ENCODE data around the gene PRKAR1B. TPM values are rescaled to one million over a fixed set of nuclear protein-coding genes. Genes with fewer than 3 reads are reported as not detected.

PRKAR1B gene
- total RNA-seq, 1 experiment from 2014 or later = 62.0 TPM

- ChIA-PET CTCF (interaction anchor here (0.6 kb wide), 1 partner anchor 192 kb away, joined by 3 read pairs; no protein-coding TSS in a partner anchor), POLR2A (no interaction called here)
- intact Hi-C loops (cut with micrococcal nuclease; ENCODE audit: unreplicated experiment) = loop anchor here (5.0 to 10.0 kb wide), 2 partner anchors 111 to 196 kb away; no protein-coding TSS in a partner anchor
Measured at GRCh38 chr7:523347-524336, 203.4 kb downstream of the PRKAR1B start.

GRCh38 chr7:522951-523314 is 204.1 kb downstream of the PRKAR1B start:
- Histone ChIP-seq H3K36me3 (ENCODE audit: control insufficient read depth, insufficient read depth, low read length) (no peaks in the 10 kb centered on the region; the same call in 1 of the 2 replicates), H3K4me3 (ENCODE audit: low read depth in 2 of 2, low read length in 2 of 2) (no peak overlapping the region; a peak in 2 of 4 replicates)

More at GRCh38 chr7:523347-524336, 203.4 kb downstream of the PRKAR1B start:
- no peaks in the 10 kb centered on the region; the same call in 1 of the 2 replicates for H3K36me3 ChIP-seq (ENCODE audit: control insufficient read depth, insufficient read depth, low read length)
- no peak overlapping the region for H3K27ac ChIP-seq (ENCODE audit: low read length)
- no peak overlapping the region for H3K4me3 ChIP-seq (ENCODE audit: low read depth in 2 of 2, low read length in 2 of 2)
- ATAC-seq (no peak), DNase-seq (ENCODE audit: low read depth, low spot score) (no peak)
- in situ Hi-C loops (cut with HindIII; ENCODE audit: low pct_unique_long_range_greater_than_20kb, low sequenced_read_pairs) = no loop called here
- H3K9me3 ChIP-seq (ENCODE audit: control insufficient read depth, insufficient read depth, low read depth, low read length) = no peaks in the 10 kb centered on the region
- peaks cover 19% of the 10 kb centered on the region for H3K4me1 ChIP-seq (ENCODE audit: control insufficient read depth, insufficient read depth, low read length)
- no TSS peak for BruUV-seq (replicated peaks)
- H3K27me3 ChIP-seq (ENCODE audit: control insufficient read depth, insufficient read depth, low read length) = no peaks in the 10 kb centered on the region; the same call in 1 of the 2 replicates
- no peak for TF ChIP-seq SIN3A (IDR thresholded peaks at IDR 0.05; ENCODE audit: borderline replicate concordance, insufficient read depth, low read depth, low read length)
- TF ChIP-seq, protein P1, sequence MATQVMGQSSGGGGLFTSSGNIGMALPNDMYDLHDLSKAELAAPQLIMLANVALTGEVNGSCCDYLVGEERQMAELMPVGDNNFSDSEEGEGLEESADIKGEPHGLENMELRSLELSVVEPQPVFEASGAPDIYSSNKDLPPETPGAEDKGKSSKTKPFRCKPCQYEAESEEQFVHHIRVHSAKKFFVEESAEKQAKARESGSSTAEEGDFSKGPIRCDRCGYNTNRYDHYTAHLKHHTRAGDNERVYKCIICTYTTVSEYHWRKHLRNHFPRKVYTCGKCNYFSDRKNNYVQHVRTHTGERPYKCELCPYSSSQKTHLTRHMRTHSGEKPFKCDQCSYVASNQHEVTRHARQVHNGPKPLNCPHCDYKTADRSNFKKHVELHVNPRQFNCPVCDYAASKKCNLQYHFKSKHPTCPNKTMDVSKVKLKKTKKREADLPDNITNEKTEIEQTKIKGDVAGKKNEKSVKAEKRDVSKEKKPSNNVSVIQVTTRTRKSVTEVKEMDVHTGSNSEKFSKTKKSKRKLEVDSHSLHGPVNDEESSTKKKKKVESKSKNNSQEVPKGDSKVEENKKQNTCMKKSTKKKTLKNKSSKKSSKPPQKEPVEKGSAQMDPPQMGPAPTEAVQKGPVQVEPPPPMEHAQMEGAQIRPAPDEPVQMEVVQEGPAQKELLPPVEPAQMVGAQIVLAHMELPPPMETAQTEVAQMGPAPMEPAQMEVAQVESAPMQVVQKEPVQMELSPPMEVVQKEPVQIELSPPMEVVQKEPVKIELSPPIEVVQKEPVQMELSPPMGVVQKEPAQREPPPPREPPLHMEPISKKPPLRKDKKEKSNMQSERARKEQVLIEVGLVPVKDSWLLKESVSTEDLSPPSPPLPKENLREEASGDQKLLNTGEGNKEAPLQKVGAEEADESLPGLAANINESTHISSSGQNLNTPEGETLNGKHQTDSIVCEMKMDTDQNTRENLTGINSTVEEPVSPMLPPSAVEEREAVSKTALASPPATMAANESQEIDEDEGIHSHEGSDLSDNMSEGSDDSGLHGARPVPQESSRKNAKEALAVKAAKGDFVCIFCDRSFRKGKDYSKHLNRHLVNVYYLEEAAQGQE (IDR thresholded peaks at IDR 0.05; ENCODE audit: insufficient read depth in 1 of 2, low read depth in 2 of 2, low read length in 1 of 2) = no peak
- TF ChIP-seq POLR2AphosphoS5 (IDR thresholded peaks at IDR 0.05; ENCODE audit: low read depth, low read length) = no peak
- TF ChIP-seq, protein P2, sequence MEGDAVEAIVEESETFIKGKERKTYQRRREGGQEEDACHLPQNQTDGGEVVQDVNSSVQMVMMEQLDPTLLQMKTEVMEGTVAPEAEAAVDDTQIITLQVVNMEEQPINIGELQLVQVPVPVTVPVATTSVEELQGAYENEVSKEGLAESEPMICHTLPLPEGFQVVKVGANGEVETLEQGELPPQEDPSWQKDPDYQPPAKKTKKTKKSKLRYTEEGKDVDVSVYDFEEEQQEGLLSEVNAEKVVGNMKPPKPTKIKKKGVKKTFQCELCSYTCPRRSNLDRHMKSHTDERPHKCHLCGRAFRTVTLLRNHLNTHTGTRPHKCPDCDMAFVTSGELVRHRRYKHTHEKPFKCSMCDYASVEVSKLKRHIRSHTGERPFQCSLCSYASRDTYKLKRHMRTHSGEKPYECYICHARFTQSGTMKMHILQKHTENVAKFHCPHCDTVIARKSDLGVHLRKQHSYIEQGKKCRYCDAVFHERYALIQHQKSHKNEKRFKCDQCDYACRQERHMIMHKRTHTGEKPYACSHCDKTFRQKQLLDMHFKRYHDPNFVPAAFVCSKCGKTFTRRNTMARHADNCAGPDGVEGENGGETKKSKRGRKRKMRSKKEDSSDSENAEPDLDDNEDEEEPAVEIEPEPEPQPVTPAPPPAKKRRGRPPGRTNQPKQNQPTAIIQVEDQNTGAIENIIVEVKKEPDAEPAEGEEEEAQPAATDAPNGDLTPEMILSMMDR (IDR thresholded peaks at IDR 0.05) = no peak
- TF ChIP-seq TCF7L2 (IDR thresholded peaks at IDR 0.05; ENCODE audit: low read depth, low read length) = no peak

More at GRCh38 chr7:522951-523314, 204.1 kb downstream of the PRKAR1B start:
- no peak for DNase-seq (ENCODE audit: low read depth, low spot score)
- ChIA-PET CTCF (interaction anchor here (0.6 kb wide), 1 partner anchor 191 kb away, joined by 3 read pairs; no protein-coding TSS in a partner anchor), POLR2A (interaction anchor here (0.6 kb wide), 1 partner anchor 120 kb away, joined by 3 read pairs; no protein-coding TSS in a partner anchor)
- Histone ChIP-seq H3K4me1 (ENCODE audit: control insufficient read depth, insufficient read depth, low read length) (peaks cover 19% of the 10 kb centered on the region), H3K9me3 (ENCODE audit: control insufficient read depth, insufficient read depth, low read depth, low read length) (no peaks in the 10 kb centered on the region), H3K27me3 (ENCODE audit: control insufficient read depth, insufficient read depth, low read length) (no peaks in the 10 kb centered on the region; the same call in 1 of the 2 replicates), H3K27ac (ENCODE audit: low read length) (no peak overlapping the region)
- in situ Hi-C loops (cut with HindIII; ENCODE audit: low pct_unique_long_range_greater_than_20kb, low sequenced_read_pairs) (no loop called here), intact Hi-C loops (cut with micrococcal nuclease; ENCODE audit: unreplicated experiment) (loop anchor here (5.0 to 10.0 kb wide), 2 partner anchors 112 to 196 kb away; no protein-coding TSS in a partner anchor)
- no TSS peak for BruUV-seq (replicated peaks)
- no peak for TF ChIP-seq SIN3A (IDR thresholded peaks at IDR 0.05; ENCODE audit: borderline replicate concordance, insufficient read depth, low read depth, low read length)
- TF ChIP-seq, protein P2 (IDR thresholded peaks at IDR 0.05) = no peak
- no peak for TF ChIP-seq POLR2AphosphoS5 (IDR thresholded peaks at IDR 0.05; ENCODE audit: low read depth, low read length)
- TF ChIP-seq TCF7L2 (IDR thresholded peaks at IDR 0.05; ENCODE audit: low read depth, low read length) = no peak; the same call in 1 of the 2 replicates
- ATAC-seq = no peak
